EL (cell line): ENCODE data around the gene SLC49A3.
"Not testable (repeated sequence)": the region's sequence is repeated elsewhere in the genome, so short reads cannot be mapped to it uniquely, and the experiment has no call there.

Experiments
- DNase-seq: peaks from one replicate; pipeline ENCODE4 v3.0.0-alpha.2; 2016

The SLC49A3 gene

DNA sequence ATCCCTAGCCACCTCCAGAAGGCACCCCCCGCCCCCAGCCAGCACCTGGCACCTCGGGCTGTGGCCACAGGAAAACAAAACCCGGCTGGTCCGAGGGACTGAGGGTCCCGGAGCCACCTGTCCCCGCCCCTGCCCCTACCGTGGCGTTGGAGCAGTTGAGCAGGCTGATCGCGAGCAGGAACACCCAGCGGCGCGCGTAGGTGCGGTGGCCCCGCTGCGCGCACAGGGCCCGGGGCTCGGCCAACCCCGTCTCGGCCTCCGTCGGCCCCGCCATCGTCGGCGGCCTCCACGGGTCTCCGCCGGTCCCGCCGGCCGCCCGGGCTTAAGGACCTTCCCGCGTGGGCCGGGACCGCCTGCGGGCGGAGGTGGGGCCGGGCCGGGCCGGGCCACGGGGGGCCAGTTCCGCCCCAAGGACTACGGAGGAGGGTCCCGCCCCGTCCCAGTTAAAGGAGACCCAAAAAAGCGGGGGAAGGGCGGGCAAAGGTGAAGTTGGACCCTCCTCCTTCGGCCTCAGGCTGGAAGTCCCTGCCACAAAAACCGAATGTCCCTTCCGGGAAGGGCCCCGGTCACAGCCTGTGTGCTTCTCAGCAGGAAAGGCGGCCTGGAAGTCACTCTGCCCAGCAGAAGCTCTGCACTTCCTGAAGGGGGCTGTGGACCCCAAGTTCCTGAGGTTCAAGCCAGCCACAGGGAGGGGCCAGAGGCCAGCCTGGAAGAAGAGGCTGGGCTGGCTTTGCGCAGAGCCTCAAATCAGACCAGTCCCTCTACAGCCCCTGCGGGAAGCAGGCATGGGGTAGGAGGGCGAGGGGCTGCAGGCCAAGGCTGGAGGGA lies at the start of gene SLC49A3:
SLC49A3 (minus strand) TSS at position 298 of the 828 bp plus-strand sequence; CDS start at position 274, 24 bp downstream.
- no peak for DNase-seq

DNA sequence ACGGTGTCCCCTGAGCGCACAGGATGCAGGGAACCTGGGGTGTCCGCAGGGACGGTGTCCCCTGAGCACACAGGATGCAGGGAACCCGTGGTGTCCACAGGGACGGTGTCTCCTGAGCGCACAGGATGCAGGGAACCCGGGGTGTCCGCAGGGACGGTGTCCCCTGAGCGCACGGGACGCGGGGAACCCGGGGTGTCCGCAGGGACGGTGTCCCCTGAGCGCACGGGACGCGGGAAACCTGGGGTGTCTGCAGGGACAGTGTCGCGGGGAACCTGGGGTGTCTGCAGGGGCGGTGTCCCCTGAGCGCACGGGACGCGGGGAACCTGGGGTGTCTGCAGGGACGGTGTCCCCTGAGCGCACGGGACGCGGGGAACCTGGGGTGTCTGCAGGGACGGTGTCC lies 47.6 kb upstream of the SLC49A3 start:
- not testable (repeated sequence) for DNase-seq

DNA sequence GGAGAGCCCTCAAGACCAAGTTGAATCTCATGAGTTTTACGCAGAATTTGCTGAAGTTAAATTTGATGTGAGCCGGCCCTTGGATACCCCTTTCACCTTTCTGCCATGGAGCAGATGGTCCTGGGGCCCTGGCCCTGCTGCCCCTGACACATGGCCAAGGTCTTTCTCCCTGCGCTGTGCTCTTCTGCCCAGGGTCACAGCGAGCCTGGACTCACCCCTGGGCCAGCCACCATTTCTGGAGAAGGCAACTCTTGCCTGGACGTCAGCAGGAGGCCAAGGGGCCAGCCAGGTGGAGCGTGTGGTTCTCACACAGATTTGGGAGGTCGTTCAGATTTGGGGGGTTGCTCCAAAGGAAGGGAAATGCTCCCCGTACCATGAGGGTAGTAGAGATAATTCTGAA lies 46.6 kb upstream of the SLC49A3 start:
- no peak for DNase-seq

DNA sequence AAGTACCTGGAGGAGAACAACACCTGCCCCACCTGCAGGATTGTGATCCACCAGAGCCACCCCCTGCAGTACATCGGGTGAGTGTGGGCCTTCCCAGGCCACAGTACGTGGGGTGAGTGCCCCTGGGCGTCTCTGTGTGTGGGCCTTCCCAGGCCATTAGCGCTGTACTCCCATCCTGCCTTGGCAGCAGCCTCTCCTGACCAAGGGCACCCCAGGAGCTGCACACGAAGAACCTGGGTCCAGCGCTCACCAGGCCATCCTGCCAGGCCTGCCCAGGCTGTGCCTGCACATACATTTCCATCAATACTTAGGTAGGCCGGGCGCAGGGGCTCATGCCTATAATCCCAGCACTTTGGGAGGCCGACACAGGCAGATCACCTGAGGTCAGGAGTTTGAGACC lies 46.0 kb upstream of the SLC49A3 start:
- DNase-seq: no peak

DNA sequence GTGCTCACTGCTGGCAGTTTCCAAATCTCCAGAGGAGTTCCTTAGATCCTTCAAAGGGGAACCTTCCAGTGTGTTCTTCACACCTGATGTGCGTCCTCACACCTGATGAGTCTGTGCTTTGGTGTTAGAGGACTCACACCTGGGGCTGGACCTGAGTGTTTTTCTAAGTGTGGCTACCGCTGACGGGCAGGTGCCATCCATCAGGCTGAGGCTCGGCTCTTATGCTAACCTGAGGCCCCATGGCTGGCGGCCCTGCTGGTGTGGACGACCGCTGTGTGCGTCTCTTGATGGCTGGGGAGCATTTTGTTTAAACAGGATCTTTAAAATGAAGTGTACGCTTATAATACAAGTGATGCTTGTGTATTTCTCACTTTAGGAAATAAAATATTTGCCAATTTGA lies 45.1 kb upstream of the SLC49A3 start:
- no peak for DNase-seq

DNA sequence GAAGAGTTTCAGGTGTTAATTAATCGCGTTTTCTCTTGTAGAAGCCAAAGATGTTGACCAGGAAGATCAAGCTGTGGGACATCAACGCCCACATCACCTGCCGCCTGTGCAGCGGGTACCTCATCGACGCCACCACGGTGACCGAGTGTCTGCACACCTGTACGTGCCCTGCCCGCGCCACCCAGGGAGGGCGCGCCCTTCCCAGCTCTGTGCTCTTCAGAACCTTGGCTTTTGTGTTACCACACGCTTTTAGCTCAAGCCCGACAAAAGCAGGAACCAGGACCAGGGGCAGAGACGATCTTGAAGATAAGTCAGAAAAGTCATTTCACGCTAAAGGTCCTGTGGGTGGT lies 44.7 kb upstream of the SLC49A3 start:
- no peak for DNase-seq

DNA sequence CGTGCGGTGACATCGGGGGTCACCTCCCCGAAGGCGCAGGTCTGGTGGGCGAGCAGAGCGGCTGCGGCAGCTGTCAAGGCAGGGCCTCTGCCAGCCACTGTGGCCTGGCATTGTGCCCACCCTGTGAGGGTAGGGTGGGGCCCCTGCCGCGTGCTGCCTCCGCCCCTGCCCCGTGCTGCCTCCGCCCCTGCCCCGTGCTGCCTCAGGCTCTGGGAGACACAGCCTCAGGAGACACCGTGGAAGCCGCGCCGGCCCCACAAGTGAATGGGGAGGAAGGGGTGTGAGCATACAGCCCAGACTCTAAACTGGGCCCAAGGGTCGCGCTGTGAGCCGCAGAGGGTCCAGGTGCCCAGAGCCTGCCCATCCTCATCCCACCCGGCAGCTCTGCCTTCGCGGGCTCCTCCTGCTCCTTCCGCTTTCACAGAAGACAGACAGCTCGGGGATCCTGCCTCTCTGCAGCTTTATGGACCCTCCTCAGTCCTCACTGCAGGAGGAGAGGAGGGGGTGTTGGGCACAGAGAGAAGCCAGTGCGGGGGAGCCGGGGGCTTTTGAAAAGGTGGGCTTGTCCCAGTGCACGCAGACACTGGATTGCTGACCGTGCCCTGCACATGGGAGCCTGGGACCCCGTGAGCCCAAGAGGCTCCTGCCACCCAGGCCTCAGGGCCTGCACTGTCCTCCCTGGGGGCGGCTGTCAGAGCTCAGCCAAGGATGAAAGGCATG lies 44.1 kb upstream of the SLC49A3 start:
- DNase-seq: no peak

DNA sequence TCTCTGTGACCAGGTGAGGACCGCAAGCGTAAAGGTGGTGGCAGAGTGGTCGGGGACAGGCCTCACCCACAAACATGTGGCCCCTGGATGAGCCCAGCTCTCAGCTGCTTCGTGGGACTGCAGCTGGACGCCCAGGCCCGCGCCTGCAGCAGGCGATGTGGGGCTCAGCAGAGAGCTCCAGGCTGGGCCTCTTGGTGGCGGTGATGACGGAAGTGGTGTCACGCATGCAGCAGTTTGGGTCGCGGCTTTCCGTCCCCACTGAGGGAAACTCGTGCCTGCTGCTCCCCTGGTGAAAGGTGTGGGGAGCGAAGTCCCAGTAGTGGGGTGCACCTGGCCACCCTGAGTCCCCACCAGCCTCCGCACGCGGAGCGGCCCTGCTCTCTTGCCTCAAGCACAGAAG lies 43.5 kb upstream of the SLC49A3 start:
- DNase-seq: no peak

DNA sequence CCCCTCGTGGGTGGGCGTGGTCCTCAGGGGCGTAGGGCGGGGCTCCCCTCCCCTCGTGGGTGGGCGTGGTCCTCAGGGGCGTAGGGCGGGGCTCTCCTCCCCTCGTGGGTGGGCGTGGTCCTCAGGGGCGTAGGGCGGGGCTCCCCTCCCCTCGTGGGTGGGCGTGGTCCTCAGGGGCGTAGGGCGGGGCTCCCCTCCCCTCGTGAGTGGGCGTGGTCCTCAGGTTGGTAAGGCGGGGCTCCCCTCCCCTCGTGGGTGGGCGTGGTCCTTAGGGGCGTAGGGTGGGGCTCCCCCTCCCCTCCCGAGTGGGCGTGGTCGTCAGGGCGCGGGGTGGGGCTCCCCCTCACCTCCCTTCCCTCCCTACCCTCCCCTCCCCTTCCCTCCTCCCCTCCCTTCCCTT lies 43.0 kb upstream of the SLC49A3 start:
- DNase-seq: not testable (repeated sequence)

DNA sequence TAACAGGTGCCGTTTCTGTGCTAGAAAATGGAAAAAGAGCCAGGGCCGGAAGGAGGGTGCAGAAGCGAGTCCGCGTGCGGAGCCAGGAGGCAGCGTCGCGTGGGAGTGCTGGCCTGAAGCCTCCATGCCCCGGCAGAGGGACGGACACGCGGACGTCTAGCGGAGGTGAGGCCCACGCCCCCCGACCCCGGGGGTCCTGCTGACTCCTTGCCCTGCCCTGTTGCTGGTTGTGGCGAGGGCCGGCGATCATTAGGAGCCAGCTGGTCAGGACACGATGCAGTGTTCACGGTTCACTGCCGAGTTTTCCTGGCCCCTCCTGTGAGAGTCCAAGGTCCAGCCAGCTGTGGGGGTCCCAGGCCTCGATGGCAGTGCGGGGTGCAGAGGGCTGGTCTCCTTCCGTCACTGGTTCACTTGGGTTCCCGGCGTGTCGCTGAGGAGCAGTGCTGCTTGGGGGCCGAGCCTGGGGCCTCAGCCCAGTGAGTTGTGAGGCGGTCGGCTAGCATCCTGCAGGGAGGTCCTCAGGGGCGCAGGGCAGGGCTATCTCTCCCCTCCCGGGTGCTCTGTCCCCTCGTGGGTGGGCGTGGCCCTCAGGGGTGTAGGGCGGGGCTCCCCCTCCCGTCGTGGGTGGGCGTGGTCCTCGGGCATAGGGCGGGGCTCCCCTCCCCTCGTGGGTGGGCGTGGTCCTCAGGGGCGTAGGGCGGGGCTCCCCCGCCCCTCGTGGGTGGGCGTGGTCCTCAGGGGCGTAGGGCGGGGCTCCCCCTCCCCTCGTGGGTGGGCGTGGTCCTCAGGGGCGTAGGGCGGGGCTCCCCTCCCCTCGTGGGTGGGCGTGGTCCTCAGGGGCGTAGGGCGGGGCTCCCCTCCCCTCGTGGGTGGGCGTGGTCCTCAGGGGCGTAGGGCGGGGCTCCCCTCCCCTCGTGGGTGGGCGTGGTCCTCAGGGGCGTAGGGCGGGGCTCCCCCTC lies 42.3 kb upstream of the SLC49A3 start:
- not testable (repeated sequence) for DNase-seq

DNA sequence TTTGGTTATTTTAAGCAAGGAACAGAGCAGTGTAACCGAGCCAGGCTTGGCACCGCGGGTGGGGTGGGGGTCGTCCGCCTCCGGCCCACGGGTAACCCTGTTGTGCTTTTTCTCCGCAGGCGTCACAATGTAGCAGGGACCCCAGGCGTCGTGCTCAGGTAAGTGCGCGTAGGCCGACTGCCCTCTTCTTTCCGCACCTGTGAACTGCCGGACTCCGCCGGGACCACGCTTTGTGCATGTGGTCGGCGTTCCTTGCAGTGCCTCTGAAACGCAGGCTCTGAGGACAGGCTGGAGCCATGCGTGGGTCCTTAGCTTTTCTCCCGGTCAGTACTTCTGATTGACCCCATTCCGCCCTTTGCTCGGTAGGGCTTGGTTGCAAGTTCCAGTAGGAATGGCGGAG lies 41.6 kb upstream of the SLC49A3 start:
- DNase-seq: no peak

DNA sequence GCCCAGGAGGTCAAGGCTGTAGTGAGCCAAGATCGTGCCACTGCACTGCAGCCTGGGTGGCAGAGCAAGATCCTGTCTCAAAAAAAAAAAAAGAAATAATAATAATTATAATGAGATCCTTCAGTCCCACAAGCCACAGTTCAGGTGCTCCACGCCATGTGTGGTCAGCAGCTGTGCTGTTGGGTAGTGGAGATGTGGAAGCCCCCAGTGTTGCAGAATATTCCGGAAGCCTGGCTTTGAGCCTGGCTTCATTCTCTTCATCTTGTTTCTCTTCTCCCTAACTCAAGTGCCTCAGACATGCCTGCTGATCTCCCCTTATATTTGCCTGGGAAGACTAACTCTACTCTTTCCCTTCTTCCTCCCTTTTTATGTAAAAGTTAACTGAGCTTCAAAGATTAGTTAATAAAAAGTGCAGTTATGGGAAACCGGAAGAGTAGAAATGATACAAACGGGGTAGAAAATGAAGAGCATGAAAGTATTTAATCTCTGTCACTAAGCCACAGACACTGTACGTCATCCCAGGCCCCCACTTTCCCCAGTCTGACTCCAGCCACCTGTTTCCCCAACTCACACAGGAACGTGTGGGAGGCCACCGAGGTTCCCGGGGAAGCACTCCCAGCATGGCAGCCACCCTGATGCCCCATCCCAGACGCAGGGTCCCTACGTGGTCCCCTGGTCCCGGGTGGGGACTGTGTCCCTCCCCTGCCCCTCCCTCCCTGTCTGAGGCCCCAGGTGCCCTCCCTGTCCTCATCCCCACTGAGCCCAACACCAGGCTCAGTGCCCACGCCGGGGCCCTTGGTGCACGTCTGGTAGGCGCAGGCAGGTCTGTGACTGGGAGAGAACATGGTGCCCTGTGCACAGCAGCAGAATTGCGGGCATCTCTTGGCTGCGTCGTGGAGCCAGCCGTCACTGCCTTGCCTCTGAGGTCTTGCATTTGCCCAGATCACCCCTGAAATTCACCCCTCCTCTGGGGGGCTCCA lies 40.7 kb upstream of the SLC49A3 start:
- no peak for DNase-seq

DNA sequence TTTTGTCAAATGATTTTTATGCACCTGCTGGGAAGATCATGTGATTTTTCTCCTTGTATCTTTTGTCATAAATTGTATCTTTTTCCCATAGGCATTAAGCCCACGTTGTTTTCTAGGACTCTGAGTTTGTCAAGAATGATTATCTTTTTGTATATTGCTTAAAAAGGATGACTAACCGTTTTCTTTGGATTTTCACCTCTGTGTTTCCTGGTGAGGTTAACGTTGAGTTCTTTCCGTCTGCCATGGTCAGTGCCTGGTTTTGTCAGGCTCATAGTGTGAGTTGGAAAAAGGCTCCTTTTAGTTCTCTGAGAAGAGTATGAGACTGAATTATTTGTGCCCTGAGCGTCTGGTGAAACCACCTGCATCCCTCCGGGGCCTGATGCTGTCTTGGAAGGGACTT lies 38.6 kb upstream of the SLC49A3 start:
- no peak for DNase-seq

DNA sequence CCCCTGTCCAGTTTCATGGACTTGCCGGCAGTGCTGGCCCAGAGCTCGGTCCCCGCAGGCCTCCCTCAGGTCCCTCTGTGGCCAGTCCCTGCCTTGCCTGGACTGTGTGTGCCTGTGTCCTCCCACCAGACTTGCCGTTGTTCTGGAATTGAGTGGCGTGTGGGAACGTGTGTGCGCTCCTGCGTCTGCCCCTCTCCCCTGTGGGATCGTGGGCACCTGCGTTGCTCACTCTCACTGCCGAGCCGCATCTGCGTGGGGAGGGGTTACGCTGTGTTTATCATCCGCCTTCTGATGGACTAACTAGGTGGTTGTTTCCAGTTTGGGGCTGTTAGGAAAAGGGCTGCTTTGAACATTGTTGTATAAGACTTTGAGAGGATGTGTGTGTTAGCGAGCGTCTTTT lies 37.9 kb upstream of the SLC49A3 start:
- DNase-seq: no peak

DNA sequence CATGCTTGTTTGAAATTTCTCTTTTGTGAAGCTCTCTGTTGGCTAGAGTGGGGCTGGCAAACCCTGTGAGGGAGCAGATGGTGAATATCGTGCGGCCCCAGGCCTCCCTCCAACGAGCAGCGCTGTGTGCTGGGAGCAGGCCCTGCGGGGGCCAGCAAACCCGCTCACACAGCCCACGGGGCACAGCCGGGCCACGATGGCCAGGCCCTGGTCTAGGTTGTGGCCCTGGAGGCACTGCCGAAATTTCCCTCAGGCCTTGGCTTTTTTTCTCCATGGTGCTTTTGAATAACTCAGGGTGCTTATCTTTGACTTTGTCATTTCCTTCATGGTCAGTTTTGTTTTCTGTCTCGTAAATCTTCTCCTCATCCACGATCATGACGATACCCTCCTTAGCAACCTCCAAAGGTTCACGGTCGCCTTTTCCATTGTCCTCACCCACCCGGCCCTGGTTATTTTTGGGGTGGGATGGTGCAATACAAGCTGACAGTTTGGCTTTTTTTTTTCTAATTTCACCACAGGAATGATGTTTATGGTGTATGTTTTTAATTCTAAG lies 37.4 kb upstream of the SLC49A3 start:
- DNase-seq: no peak

DNA sequence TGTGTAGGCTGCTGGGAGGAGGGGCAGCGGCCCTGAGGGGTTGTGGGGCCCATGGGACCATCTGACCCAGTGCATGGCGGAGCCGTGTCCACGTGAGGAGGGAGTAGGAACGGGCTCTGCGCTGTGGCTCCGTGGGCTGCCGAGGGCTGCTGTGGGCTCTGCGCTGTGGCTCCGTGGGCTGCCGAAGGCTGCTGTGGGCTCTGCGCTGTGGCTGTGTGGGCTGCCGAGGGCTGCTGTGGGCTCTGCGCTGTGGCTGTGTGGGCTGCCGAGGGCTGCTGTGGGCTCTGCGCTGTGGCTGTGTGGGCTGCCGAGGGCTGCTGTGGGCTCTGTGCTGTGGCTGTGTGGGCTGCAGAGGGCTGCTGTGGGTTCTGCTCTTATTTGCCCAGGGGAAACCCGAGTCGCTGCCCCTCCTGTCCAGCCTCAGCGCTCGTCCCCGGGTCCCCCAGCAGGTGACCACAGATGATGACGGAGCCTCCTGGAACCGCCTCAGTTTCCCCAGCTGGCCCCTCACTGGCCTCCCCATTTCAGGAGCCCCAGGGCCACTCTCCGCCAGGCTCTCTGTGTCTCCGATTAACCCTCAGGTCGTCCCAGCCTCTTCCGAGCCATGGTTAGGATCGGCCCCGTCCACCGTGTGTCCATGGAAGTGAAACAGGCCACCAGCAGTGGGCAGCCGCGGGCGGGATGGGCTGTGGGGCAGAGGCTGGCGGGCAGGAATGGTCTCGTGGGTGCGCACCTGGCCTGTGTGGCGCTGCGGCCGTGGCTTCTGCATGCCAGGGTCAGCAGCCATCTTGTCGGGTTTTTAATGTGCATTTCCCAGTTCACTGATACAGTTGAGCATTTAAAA lies 36.7 kb upstream of the SLC49A3 start:
- DNase-seq: no peak

DNA sequence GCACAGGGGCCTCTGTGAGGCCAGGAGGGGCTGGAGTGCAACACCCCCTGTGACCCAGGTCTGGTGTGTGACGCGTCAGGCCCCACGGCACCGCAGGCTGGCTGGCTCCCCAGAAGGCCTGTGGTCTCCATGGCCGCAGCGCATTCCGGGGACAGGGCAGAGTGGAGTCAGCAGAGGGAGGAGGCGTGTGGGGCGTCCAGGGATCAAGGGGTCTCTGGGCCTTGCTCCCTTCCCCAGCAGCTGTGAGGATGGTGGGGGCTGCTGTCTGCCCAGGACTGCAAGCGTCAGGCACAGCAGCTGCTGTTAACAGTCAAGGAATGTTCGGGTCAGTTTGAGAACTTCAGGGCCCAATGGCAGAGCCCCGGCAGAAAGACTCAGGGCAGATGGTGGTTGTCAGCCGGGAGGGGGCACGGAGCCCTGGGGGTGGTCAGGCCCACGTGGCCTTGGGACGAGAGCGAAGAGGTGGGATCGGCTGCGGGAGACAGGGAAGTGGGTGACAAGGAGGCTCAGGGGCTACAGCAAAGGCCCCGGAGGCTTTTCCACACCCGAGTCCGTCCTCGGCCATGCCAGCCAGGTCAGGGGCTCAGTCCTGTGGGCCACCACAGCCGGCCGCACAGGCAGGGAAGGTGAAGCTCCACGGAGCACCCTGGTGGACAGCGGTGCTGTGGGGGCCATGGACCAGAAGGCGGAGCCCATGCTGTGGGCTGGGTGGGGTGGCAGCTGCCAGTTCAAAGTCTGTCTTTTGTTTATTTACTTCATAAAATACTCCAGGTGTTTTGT lies 35.0 kb upstream of the SLC49A3 start:
- DNase-seq: no peak

DNA sequence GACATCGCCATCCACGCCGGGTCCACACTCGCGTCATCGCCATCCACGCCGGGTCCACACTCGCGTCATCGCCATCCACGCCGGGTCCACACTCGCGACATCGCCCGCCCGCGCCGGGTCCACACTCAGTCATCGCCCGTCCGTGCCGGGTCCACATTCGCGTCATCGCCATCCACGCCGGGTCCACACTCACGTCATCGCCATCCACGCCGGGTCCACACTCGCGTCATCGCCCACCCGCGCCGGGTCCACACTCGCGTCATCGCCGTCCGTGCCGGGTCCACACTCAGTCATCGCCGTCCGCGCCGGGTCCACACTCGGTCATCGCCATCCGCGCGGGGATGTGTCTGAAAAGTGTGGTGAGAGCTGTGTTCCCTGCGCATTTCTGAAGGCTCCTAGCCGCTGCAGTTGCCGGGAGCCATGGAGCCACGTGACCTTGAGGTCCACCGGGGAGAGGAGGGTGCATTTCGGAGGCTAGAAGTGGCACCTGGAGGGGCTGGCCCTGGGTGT lies 34.0 kb upstream of the SLC49A3 start:
- no peak for DNase-seq

DNA sequence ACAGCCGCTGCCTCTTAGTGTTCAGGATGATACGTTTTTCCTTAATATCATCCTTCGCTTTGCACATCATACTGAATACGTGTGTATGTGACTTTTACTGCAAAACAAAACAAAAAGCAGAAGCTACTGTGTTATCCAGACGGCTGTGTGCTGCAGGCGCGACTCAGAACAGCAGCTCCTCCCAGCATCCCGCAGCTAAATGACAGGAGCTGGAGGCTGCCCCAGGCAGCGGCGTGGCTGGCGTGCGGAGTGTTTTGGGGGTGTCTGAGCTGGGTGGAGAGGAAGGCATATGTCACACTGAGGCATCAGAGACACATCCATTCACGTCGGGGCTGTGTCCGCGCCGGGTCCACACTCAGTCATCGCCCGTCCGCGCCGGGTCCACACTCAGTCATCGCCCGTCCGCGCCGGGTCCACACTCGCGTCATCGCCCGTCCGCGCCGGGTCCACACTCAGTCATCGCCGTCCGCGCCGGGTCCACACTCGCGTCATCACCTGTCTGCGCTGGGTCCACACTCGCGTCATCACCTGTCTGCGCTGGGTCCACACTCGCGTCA lies 33.3 kb upstream of the SLC49A3 start:
- no peak for DNase-seq
